ENCODE results near the gene CHRM1. TPM values are rescaled to one million over a fixed set of nuclear protein-coding genes. Genes with fewer than 3 reads are reported as not detected.

The CHRM1 gene
- total RNA-seq, 1 experiment from 2014 or later: not detected

- Mint-ChIP-seq H3K36me3 (ENCODE audit: insufficient read depth in 1 of 3, low read depth in 3 of 3) (no peaks in the 10 kb centered on the region; a peak in 1 of 7 replicates), H3K4me1 (peaks cover 33 to 57% of the 10 kb centered on the region in 2 experiments), H3K27ac (no peak overlapping the region; a peak in 1 of 7 replicates), H3K4me3 (peak overlapping the region; percentile 65 to 84), H3K27me3 (ENCODE audit: low read depth) (peaks cover 91% of the 10 kb centered on the region), H3K9me3 (no peaks in the 10 kb centered on the region; a peak in 1 of 5 replicates)
- no peak overlapping the region for H3K9ac ChIP-seq (ENCODE audit: extremely low read depth, insufficient read length, low read length)
- no peak overlapping the region for H3K14ac ChIP-seq (ENCODE audit: insufficient read depth, low read length)
- H3K9me3 ChIP-seq (ENCODE audit: control insufficient read depth, low read depth, low read length): no peaks in the 10 kb centered on the region
- no peak overlapping the region for H4K5ac ChIP-seq (ENCODE audit: insufficient read length, low read depth, low read length)
- no peaks in the 10 kb centered on the region for H4K20me1 ChIP-seq (ENCODE audit: control insufficient read depth, insufficient read depth, insufficient read length)
- no peaks in the 10 kb centered on the region for H3K79me1 ChIP-seq (ENCODE audit: insufficient read depth, low read depth, low read length, poor library complexity, severe bottlenecking)
- H3K4me2 ChIP-seq (ENCODE audit: insufficient read depth, insufficient read length, low read length): peak overlapping the region; percentile 54
- no peak overlapping the region for H2BK20ac ChIP-seq (ENCODE audit: low read depth, low read length, poor library complexity, severe bottlenecking)
- H3K27ac ChIP-seq (ENCODE audit: insufficient read length, low read depth, low read length): no peak overlapping the region
- no peak overlapping the region for H4K91ac ChIP-seq (ENCODE audit: insufficient read length, low read depth, low read length)
- H3K79me2 ChIP-seq (ENCODE audit: insufficient read depth, low read length): no peaks in the 10 kb centered on the region
- no peak overlapping the region for H3T11ph ChIP-seq (ENCODE audit: low read length)
- peaks cover 17% of the 10 kb centered on the region; the same call in 1 of the 2 replicates for H3K27me3 ChIP-seq (ENCODE audit: insufficient read depth, low read length)
- no peak overlapping the region for H2BK15ac ChIP-seq (ENCODE audit: low read depth, low read length)
- DNase-seq: no peak
- H4K8ac ChIP-seq (replicated peaks; ENCODE audit: insufficient read length, low read depth, low read length): no peak overlapping the region
- no peak overlapping the region for H2AK5ac ChIP-seq (ENCODE audit: insufficient read length, low read length)
- peaks cover 16% of the 10 kb centered on the region for H3K23me2 ChIP-seq (ENCODE audit: insufficient read length, low read depth, low read length, poor library complexity, severe bottlenecking)
- TF ChIP-seq CTCF (conservative IDR thresholded peaks at IDR 0.05): no peak
- no peak overlapping the region for H3K18ac ChIP-seq (ENCODE audit: insufficient read length, low read depth, low read length)
- no peak overlapping the region for H3K23ac ChIP-seq (ENCODE audit: insufficient read length, low read depth, low read length)
- H2BK5ac ChIP-seq (ENCODE audit: insufficient read length, low read length): no peak overlapping the region
- no peak overlapping the region for H2BK120ac ChIP-seq (ENCODE audit: low read depth, low read length, poor library complexity, severe bottlenecking)
- WGBS (ENCODE audit: extremely low coverage, insufficient read length, low lambda C conversion rate): no CpG with 5 or more reads among the region's 71 CpGs
- no peaks in the 10 kb centered on the region for H3K4me1 ChIP-seq (ENCODE audit: insufficient read depth, low read length)
- no peak overlapping the region for H2BK12ac ChIP-seq (ENCODE audit: insufficient read length, low read depth, low read length)
- H3K4ac ChIP-seq (ENCODE audit: low read depth, low read length): no peak overlapping the region
- H2AFZ ChIP-seq (ENCODE audit: low read length): no peak overlapping the region
- no peak overlapping the region for H3K56ac ChIP-seq (ENCODE audit: insufficient read length, low read depth, low read length)
Measured at GRCh38 chr11:62925745-62926679, 4.8 kb upstream of the CHRM1 start.
